H1 (cell line): ENCODE results near the gene CDKN2B-AS1. TPM values are rescaled to one million over a fixed set of nuclear protein-coding genes. Genes with fewer than 3 reads are reported as not detected.

ENCODE experiments used
- CTCF ChIA-PET: fragments of 300-600 bp; sonication (Branson Sonifier 250); formaldehyde crosslinking; loops from one replicate; lab custom pipeline; 2021; ENCODE audit not compliant: partially characterized antibody; lab: Charles Lee
- POLR2A ChIA-PET: fragments of 300-600 bp; sonication (Branson Sonifier 250); formaldehyde crosslinking; loops from one replicate; lab custom pipeline; 2021; ENCODE audit warnings: inconsistent platforms; ENCODE audit not compliant: partially characterized antibody; lab: Charles Lee
- DNase-seq, 2 experiments: peaks; one replicate each; pipeline versions ENCODE4 v3.0.0 to v3.0.0-alpha.2; 2010 to 2022; ENCODE audit warnings: low spot score in 2 of 2, low read depth in 1 of 2, mixed read lengths in 1 of 2
- FAIRE-seq: peaks from 2 replicates; lab custom pipeline; 2011; peaks lifted over from hg19 to GRCh38; lab: Jason Lieb, UNC
- H2AFZ ChIP-seq: 2 replicates; pipeline ENCODE4 v1.8.1; 2012; ENCODE audit warnings: low read length, inconsistent platforms
- H2AK5ac ChIP-seq: 2 replicates; pipeline ENCODE4 v1.6.1; 2013; ENCODE audit warnings: low read depth, low read length
- H2BK120ac ChIP-seq: replicated peaks from 2 replicates; pipeline ENCODE3; 2013; ENCODE audit warnings: low read depth, low read length, inconsistent platforms
- H2BK12ac ChIP-seq: 2 replicates; pipeline ENCODE4 v1.6.1; 2013; ENCODE audit warnings: low read depth, low read length
- H2BK15ac ChIP-seq: 2 replicates; pipeline ENCODE4 v1.6.1; 2013; ENCODE audit warnings: low read length
- H2BK20ac ChIP-seq: 2 replicates; pipeline ENCODE4 v1.6.1; 2013; ENCODE audit warnings: low read length
- H2BK5ac ChIP-seq: 2 replicates; pipeline ENCODE4 v1.6.1; 2013; ENCODE audit warnings: low read depth, low read length
- H3K14ac ChIP-seq: 2 replicates; pipeline ENCODE4 v1.6.1; 2013; ENCODE audit warnings: inconsistent platforms; ENCODE audit not compliant: insufficient read length
- H3K18ac ChIP-seq: 2 replicates; pipeline ENCODE4 v1.6.1; 2013; ENCODE audit warnings: low read length; ENCODE audit errors: extremely low read depth
- H3K23ac ChIP-seq: 2 replicates; pipeline ENCODE4 v1.6.1; 2013; ENCODE audit warnings: inconsistent platforms; ENCODE audit not compliant: insufficient read length
- H3K23me2 ChIP-seq: 2 replicates; pipeline ENCODE4 v1.6.1; 2013; ENCODE audit warnings: low read depth, low read length
- H3K27ac ChIP-seq: 2 replicates; pipeline ENCODE4 v1.6.1; 2011; ENCODE audit warnings: low read depth, low read length, inconsistent platforms
- H3K27me3 ChIP-seq, 4 experiments: replicated peaks in 1 of 4; 1 replicate in 1 of 4; 2 replicates in 3 of 4; pipeline versions ENCODE4 v1.6.1 to v1.8.1; 2011 to 2013; ENCODE audit warnings: low read length in 3 of 4, mild to moderate bottlenecking in 3 of 4, inconsistent platforms in 2 of 4, mixed read lengths in 2 of 4, moderate library complexity in 1 of 4; ENCODE audit not compliant: control insufficient read depth in 3 of 4, insufficient read depth in 3 of 4; ENCODE audit errors: extremely low read depth in 1 of 4
- H3K36me3 ChIP-seq, 4 experiments: 2 replicates each; pipeline versions ENCODE4 v1.6.1 to v1.8.1; 2011 to 2013; ENCODE audit warnings: mild to moderate bottlenecking in 4 of 4, low read length in 3 of 4, moderate library complexity in 2 of 4, control low read depth in 1 of 4, inconsistent platforms in 1 of 4; ENCODE audit not compliant: insufficient read depth in 4 of 4, control insufficient read depth in 2 of 4
- H3K4ac ChIP-seq: replicated peaks from 2 replicates; pipeline ENCODE3; 2013; ENCODE audit warnings: low read length, low read depth, mixed read lengths, inconsistent platforms; ENCODE audit not compliant: insufficient read length
- H3K4me1 ChIP-seq, 4 experiments: replicated peaks in 1 of 4; 1 replicate in 1 of 4; 2 replicates in 3 of 4; pipeline versions ENCODE4 v1.6.1 to v1.8.1; 2011 to 2013; ENCODE audit warnings: low read length in 3 of 4, inconsistent platforms in 2 of 4, mixed read lengths in 1 of 4; ENCODE audit not compliant: insufficient read depth in 4 of 4, control insufficient read depth in 3 of 4
- H3K4me2 ChIP-seq, 2 experiments: 2 replicates each; pipeline versions ENCODE4 v1.6.1 to v1.8.1; 2011 to 2013; ENCODE audit warnings: low read depth in 2 of 2, low read length in 2 of 2, control low read depth in 1 of 2, inconsistent platforms in 1 of 2, mild to moderate bottlenecking in 1 of 2; ENCODE audit not compliant: insufficient read depth in 1 of 2
- H3K4me3 ChIP-seq, 4 experiments: fragments of 200-600, 300-600 bp in 1 of 4; sonication (generic), shearing (Covaris generic), sonication (Bioruptor Twin) in 1 of 4; 2 replicates each; pipeline versions ENCODE4 v1.5.1 to v1.8.1; 2011 to 2016; ENCODE audit warnings: low read length in 4 of 4, low read depth in 3 of 4, control low read depth in 2 of 4, inconsistent platforms in 2 of 4, mild to moderate bottlenecking in 2 of 4, mixed read lengths in 1 of 4, moderate library complexity in 1 of 4; ENCODE audit not compliant: insufficient read depth in 2 of 4; ENCODE audit errors: extremely low read depth in 1 of 4
- H3K56ac ChIP-seq: replicated peaks from 2 replicates; pipeline ENCODE3; 2013; ENCODE audit warnings: low read depth, mild to moderate bottlenecking, mixed read lengths, low read length, inconsistent platforms; ENCODE audit not compliant: insufficient read length
- H3K79me1 ChIP-seq: 2 replicates; pipeline ENCODE4 v1.6.1; 2013; ENCODE audit warnings: low read depth, low read length, control low read depth
- H3K79me2 ChIP-seq, 2 experiments: 2 replicates each; pipeline versions ENCODE4 v1.6.1 to v1.8.1; 2012 to 2013; ENCODE audit warnings: low read length in 2 of 2, mild to moderate bottlenecking in 2 of 2, inconsistent platforms in 1 of 2; ENCODE audit not compliant: insufficient read depth in 2 of 2, control insufficient read depth in 1 of 2
- H3K9ac ChIP-seq, 4 experiments: replicated peaks in 1 of 4; 1 replicate in 1 of 4; 2 replicates in 3 of 4; pipeline versions ENCODE4 v1.6.1 to v1.8.1; 2011 to 2013; ENCODE audit warnings: low read depth in 3 of 4, low read length in 3 of 4, control low read depth in 2 of 4, mild to moderate bottlenecking in 2 of 4, moderate library complexity in 2 of 4, inconsistent platforms in 1 of 4; ENCODE audit errors: extremely low read depth in 1 of 4
- H3K9me3 ChIP-seq, 2 experiments: 2 replicates each; pipeline versions ENCODE4 v1.6.1 to v1.8.1; 2012 to 2013; ENCODE audit warnings: mild to moderate bottlenecking in 2 of 2, moderate library complexity in 2 of 2, control low read depth in 1 of 2, inconsistent platforms in 1 of 2, low read depth in 1 of 2, low read length in 1 of 2, mixed read lengths in 1 of 2; ENCODE audit not compliant: insufficient read depth in 2 of 2
- H4K20me1 ChIP-seq, 2 experiments: replicated peaks in 1 of 2; 2 replicates each; pipeline versions ENCODE3 to v1.8.1; 2011 to 2013; ENCODE audit warnings: inconsistent platforms in 2 of 2, low read length in 2 of 2, mild to moderate bottlenecking in 1 of 2; ENCODE audit not compliant: insufficient read depth in 2 of 2, control insufficient read depth in 1 of 2
- H4K5ac ChIP-seq: 2 replicates; pipeline ENCODE4 v1.6.1; 2013; ENCODE audit warnings: low read length, low read depth, mixed read lengths, inconsistent platforms; ENCODE audit not compliant: insufficient read length
- H4K8ac ChIP-seq: 2 replicates; pipeline ENCODE4 v1.8.0; 2013; ENCODE audit warnings: mild to moderate bottlenecking, moderate library complexity, low read length, inconsistent platforms; ENCODE audit not compliant: insufficient read depth; ENCODE audit errors: extremely low read depth
- H4K91ac ChIP-seq: replicated peaks from 2 replicates; pipeline ENCODE3; 2013; ENCODE audit warnings: low read length, mixed read lengths, inconsistent platforms; ENCODE audit not compliant: insufficient read length
- CBX5 ChIP-seq: fragments of 300-800, 300-1000 bp; sonication (generic); IDR thresholded peaks from 2 replicates; pipeline ENCODE4 v1.7.1; 2016; ENCODE audit warnings: antibody characterized with exemption, low read length, low read depth
- JUN ChIP-seq: IDR thresholded peaks from 2 replicates; pipeline ENCODE4 v1.6.1; 2011; ENCODE audit warnings: low read depth, mild to moderate bottlenecking, improper control_type of control experiment, low read length
- KDM4A ChIP-seq: IDR thresholded peaks from one replicate; pipeline ENCODE4 v1.7.1; 2012; ENCODE audit warnings: low read depth, mild to moderate bottlenecking, moderate library complexity, low read length, inconsistent platforms; ENCODE audit not compliant: severe bottlenecking
- RNF2 ChIP-seq: fragments of 200-900, 300-1000 bp; sonication (generic); IDR thresholded peaks from 2 replicates; pipeline ENCODE4 v1.7.1; 2016; ENCODE audit warnings: borderline replicate concordance, low read depth, mild to moderate bottlenecking, antibody characterized with exemption, low read length; ENCODE audit not compliant: poor library complexity, severe bottlenecking; ENCODE audit errors: missing control alignments
- TAF1 ChIP-seq: IDR thresholded peaks from 2 replicates; pipeline ENCODE4 v1.6.1; 2011; ENCODE audit warnings: mild to moderate bottlenecking, low read depth, low read length
- TAF7 ChIP-seq: optimal IDR thresholded peaks from 2 replicates; pipeline ENCODE3; 2011; ENCODE audit warnings: low read depth, mild to moderate bottlenecking, inconsistent platforms, low read length, moderate library complexity, borderline replicate concordance
- TBP ChIP-seq: IDR thresholded peaks from 2 replicates; pipeline ENCODE4 v1.6.1; 2011; ENCODE audit warnings: low read depth, low read length, improper control_type of control experiment
- WGBS, 2 experiments: shearing (Covaris generic) in 1 of 2; methylation state at CpG; one replicate each; pipeline versions ENCODE4 v1.1.6 to v1.1.7; 2013 to 2015; ENCODE audit warnings: low lambda C conversion rate in 2 of 2, mixed read lengths in 2 of 2, inconsistent platforms in 1 of 2, low coverage in 1 of 2, missing lambda C conversion rate in 1 of 2; ENCODE audit not compliant: insufficient replicate concordance in 2 of 2, insufficient coverage in 1 of 2, insufficient read length in 1 of 2; ENCODE audit errors: extremely low coverage in 1 of 2, missing lambda C conversion rate in 1 of 2; 5-methylcytosine and 5-hydroxymethylcytosine counted together
- polyA plus RNA-seq, 7 experiments: library from polyadenylated mRNA; depleted of rRNA in 3 of 7; stranded (reverse) in 5 of 7; unstranded in 2 of 7; fragments of >200 nt in 5 of 7; fragments of 200-250 nt in 2 of 7; gene quantifications; 1 replicate in 5 of 7; 2 replicates in 1 of 7; 4 replicates in 1 of 7; pipeline versions ENCODE4 v1.2.1 to v1.2.3, GENCODE V29; 2011 to 2013; ENCODE audit warnings: missing spikeins in 2 of 7, mixed read lengths in 2 of 7
- total RNA-seq: library from RNA; stranded (reverse); fragmentation: NEBNext Ultra II Directional; extraction: Animal tissue kit (Norgen Biotek cat#: 25700); gene quantifications from 2 replicates; pipeline ENCODE4 v1.2.1, GENCODE V29; 2021
- TF ChIP-seq, protein P1 (sequence below): IDR thresholded peaks from 2 replicates; pipeline ENCODE4 v1.6.1; 2011; ENCODE audit warnings: low read length, improper control_type of control experiment

CDKN2B-AS1 gene
- total and polyA plus RNA-seq, 2 of the 8 experiments (the other 6 are each of a cell fraction or from before 2014, with no cell fraction given): not detected

DNA sequence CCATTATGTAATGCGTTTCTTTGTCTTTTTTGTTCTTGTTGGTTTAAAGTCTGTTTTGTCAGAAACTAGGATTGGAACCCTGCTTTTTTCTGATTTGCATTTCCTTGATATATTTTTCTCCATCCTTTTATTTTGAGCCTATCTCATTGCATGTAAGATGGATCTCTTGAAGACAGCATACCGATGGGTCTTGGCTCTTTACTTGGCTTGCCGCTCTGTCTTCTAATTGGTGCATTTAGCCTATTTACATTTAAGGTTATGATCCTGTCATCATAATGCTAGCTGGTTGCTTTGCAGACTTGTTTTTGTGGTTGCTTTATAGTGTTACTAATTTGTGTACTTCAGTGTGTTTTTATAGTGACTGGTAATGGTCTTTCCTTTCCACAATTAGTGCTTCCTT, 27.8 kb downstream of the CDKN2B-AS1 start:
- CTCF ChIA-PET: interaction anchor here (1.8 to 1.9 kb wide), 2 partner anchors 11 to 14 kb away, joined by 6 to 10 read pairs; partner anchors contain the start of gene CDKN2B
- Histone ChIP-seq H3K79me1 (no peaks in the 10 kb centered on the region), H3K4me2 (no peak overlapping the region), H3K18ac (no peak overlapping the region), H2BK5ac (no peak overlapping the region), H3K9me3 (no peaks in the 10 kb centered on the region), H3K4me1 (no peaks in the 10 kb centered on the region), H2AFZ (no peak overlapping the region), H3K56ac (no peak overlapping the region), H3K79me2 (no peaks in the 10 kb centered on the region), H3K23ac (no peak overlapping the region), H4K91ac (no peak overlapping the region), H3K4ac (no peak overlapping the region), H3K9ac (no peak overlapping the region), H3K23me2 (no peaks in the 10 kb centered on the region), H2BK20ac (no peak overlapping the region), H3K36me3 (no peaks in the 10 kb centered on the region), H3K27me3 (no peaks in the 10 kb centered on the region), H4K8ac (no peak overlapping the region), H2AK5ac (no peak overlapping the region), H2BK120ac (no peak overlapping the region), H4K20me1 (no peaks in the 10 kb centered on the region), H3K4me3 (no peak overlapping the region), H3K27ac (no peak overlapping the region), H4K5ac (no peak overlapping the region), H2BK15ac (no peak overlapping the region), H3K14ac (no peak overlapping the region), H2BK12ac (no peak overlapping the region)
- FAIRE-seq (no peak), DNase-seq (no peak)
- 93% methylated on average over 3 of the region's 3 CpGs; no CpG with 5 or more reads in 1 of the 2 experiments for WGBS, 2 experiments
- POLR2A ChIA-PET: no interaction called here
- TF ChIP-seq, protein P1, sequence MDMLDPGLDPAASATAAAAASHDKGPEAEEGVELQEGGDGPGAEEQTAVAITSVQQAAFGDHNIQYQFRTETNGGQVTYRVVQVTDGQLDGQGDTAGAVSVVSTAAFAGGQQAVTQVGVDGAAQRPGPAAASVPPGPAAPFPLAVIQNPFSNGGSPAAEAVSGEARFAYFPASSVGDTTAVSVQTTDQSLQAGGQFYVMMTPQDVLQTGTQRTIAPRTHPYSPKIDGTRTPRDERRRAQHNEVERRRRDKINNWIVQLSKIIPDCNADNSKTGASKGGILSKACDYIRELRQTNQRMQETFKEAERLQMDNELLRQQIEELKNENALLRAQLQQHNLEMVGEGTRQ: no peak
- no peak for TF ChIP-seq RNF2
- TF ChIP-seq JUN: no peak
- no peak for TF ChIP-seq TAF1
- TF ChIP-seq KDM4A: no peak
- no peak for TF ChIP-seq TBP
- no peak for TF ChIP-seq TAF7
- no peak for TF ChIP-seq CBX5
